Stimulated activated naive CD8-positive, alpha-beta T cell treated with anti-CD3 and anti-CD28 coated beads, Interleukin-15, Interleukin-2, amounts not matched to agents 100 U/mL and 50 U/mL, for 24 hours (primary cell): ENCODE measurements around the gene PLCL1.
"Not testable (repeated sequence)": the region's sequence is repeated elsewhere in the genome, so short reads cannot be mapped to it uniquely, and the experiment has no call there.

Experiments used
- ATAC-seq: fragments of 150-1000 bp; cut with Tn5 transposase; one replicate; pipeline ENCODE4 v1.10.0; 2021
- DNase-seq: peaks from one replicate; pipeline ENCODE4 v3.0.0; 2021

The PLCL1 gene

GRCh38 chr2:197810016-197810415, 5.6 kb downstream of the PLCL1 start:
- ATAC-seq: no peak

GRCh38 chr2:197810491-197810890, 6.1 kb downstream of the PLCL1 start:
- ATAC-seq (no peak), DNase-seq (no peak)

More at GRCh38 chr2:197810016-197810415, 5.6 kb downstream of the PLCL1 start:
- DNase-seq: no peak

DNA sequence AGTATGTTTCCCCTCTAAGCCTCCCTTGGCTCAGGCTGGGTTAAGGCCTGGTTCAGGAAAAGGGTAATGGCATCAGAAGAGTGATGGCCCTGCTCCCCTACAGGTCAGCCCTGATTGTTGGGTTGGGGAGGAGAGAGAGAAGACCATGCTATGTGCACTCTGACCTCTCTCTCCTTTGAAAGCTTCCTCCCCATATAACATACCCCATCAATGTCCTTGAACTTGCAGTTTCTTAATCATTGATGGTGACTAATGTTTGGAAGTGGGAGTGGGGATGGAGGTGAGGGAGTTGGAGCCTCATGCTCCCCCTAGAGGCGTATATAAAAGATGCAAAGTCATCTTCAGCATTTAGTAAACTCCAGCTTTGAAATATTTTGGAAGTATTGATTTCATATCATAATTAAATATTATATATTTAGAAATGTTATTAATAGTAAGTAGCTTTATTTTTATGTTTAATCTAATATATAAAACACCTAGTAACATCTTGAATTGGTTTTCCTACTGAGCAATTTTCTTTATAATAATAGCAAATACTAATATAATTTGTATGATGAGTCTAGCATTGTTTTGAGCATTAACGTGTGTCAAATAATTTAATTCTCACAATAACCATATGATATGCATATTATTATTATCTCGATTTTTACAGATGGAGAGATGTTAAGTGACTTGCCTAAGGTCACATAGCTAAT, 8.8 kb downstream of the PLCL1 start:
- DNase-seq (no peak), ATAC-seq (peak; percentile 83)

DNA sequence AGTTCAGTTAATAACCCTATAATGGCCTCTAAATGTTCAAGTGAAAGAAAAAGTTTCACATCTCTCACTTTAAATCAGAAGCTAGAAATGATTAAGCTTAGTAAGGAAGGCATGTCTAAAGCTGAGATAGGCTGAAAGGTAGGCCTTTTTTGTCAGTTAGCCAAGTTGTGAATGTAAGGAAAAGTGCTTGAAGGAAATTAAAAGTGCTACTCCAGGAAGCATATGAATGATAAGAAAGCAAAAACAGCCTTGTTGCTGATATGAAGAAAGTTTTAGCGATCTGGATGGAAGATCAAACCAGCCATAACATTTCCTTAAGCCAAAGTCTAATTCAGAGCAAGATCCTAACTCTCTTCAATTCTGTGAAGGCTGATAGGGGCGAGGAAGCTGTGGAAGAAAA, 10.1 kb downstream of the PLCL1 start:
- ATAC-seq: no peak
- no peak for DNase-seq

DNA sequence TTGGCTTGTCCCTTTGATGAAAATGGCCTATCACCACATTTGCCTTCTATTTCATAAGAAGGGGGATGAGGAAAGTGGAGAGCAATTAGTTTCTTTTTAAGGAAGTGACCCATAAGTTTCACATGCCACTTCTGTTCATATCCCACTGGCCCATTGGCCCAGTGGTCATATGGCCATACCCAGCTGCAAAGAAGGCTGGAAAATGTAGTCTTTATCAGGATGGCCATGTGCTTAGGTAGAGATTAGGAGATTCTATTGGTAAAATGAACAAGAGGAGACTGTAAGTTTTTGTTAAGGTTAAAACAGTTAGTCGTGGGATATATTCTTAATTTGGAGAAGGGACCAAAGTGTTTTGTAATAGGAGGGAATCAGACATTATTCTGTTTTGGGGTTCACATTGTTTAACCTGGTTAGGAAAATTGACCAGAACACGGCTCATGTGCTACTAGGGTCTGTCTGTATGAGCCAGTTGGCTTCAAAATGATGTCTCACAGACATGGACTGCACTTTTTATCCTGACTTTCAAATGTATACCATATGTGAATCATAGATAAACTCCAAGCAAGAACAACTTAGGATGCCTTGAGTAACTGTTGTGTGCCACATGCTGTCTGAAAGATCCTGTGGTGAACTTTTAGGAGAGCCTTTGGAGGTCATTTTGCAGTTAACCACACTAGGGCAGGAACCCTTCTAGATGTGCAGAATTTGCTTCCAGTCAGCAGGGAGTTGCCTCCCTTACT, 17.3 kb downstream of the PLCL1 start:
- no peak for DNase-seq
- ATAC-seq: no peak

- no peak for DNase-seq
- no peak for ATAC-seq
Measured at GRCh38 chr2:197822333-197822732, 17.9 kb downstream of the PLCL1 start.

DNA sequence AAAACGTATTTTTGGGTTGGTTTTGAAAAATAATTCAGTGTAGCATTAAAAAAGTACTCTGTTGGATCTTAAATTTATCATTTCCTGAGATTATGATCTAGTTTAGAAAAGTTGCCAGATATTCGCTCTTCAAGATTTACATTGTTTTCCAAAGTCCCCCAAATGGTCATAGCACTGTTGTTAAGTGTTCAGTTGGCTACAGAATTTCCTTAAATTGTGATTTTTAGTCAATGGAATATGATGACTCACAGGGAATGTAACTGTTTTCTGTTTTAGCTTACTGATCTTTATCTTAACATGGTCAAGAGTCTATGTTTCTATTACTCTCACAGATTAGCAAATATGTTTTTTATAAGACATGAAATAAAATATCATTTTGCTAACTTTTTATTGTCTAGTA, 23.2 kb downstream of the PLCL1 start:
- DNase-seq: no peak

DNA sequence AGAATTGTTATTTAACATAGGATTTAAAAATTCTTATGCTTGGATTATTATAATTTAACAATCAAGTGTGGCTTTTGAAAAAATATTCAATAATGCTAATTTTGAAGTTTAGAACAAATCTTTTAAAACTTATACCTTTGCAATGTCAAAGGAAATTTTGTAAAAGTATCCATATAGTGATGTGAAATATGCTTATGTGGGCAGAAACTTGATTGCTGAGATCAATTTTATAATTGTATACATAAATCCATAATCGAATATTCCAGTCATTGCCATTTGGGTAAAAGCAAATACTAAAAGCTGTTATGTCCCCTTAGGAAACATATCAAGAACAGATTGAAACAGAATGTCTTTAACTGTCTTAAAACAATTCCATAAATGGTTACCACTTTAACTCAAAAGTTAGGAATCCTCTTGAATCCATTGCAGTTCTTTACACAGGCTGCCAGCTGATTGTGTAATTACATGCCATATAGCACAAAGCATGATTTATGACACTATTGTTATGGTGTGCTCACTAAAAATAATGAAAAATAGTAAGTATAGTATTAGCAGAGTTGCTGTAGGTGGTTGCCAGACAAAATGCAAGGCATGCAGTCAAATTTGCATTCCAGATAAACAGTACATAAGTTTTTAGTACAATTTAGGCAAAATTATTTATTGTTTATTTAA, 24.2 kb downstream of the PLCL1 start:
- DNase-seq (no peak), ATAC-seq (no peak)

More for the DNA sequence above, 23.2 kb downstream of the PLCL1 start:
- ATAC-seq: no peak

- ATAC-seq, DNase-seq: not testable (repeated sequence)
Measured at GRCh38 chr2:197834771-197835170, 30.4 kb downstream of the PLCL1 start.

- ATAC-seq (no peak), DNase-seq (no peak)
Measured at GRCh38 chr2:197835293-197835692, 30.9 kb downstream of the PLCL1 start.

DNA sequence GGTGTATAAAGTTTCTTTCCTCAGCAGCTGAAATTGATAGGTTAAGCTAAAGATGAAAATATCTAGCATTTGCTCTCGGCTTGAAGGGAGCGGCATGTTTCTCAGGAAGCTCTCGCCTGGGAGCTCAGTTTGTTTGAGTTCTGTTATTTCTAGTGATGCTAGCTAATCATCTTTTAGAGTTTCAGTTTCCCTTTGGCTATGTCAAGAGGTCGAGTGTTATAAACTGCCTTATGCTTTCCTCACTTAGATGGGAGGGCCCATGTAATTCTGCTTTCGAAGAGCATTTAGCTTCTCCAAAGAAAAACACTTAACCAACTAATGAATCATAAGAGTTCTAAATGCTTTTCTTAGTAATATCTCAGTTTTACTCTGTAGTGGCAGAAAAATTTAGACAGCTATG, 33.6 kb downstream of the PLCL1 start:
- ATAC-seq: peak; percentile 94
- DNase-seq: no peak

DNA sequence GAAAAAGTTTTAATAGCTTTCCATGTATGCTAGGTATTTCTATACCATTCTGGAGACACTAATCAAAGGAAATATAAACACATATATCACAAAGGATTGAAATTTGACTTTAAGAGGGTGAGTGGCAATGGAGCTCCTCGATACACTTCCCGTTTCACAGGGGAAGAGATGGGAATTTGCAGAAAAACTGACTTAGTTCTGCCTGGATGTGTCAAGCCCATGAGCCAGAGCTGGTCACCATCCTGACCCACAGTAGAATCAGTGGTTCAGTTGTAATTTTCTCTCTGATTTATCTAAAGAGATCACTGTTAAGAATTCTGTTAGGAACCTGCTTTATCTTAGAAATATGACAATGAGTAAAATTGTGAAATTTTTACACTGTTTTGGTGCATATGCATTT, 34.2 kb downstream of the PLCL1 start:
- DNase-seq (no peak), ATAC-seq (no peak)

- no peak for ATAC-seq
Measured at GRCh38 chr2:197839327-197839726, 34.9 kb downstream of the PLCL1 start.

DNA sequence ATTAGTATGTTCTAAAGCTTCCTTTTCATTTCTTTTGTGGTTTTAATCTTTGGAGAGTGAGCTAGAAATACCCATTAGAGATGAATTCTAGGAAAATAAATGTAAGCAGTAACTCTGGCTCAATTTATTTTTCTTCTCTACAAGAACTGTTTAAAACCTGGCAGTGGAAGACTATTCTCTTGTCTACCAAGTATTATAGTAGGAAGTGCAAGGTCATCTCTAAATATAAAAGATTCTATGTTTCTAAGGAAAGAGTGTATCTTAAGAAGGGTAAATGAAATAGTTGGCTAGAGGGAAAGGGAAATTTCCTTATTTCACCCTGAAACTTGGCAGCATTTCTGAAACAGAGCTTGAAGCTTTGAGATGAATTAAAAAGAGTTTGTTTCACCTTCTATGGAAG, 35.5 kb downstream of the PLCL1 start:
- ATAC-seq (no peak), DNase-seq (no peak)

More at GRCh38 chr2:197839327-197839726, 34.9 kb downstream of the PLCL1 start:
- no peak for DNase-seq

DNA sequence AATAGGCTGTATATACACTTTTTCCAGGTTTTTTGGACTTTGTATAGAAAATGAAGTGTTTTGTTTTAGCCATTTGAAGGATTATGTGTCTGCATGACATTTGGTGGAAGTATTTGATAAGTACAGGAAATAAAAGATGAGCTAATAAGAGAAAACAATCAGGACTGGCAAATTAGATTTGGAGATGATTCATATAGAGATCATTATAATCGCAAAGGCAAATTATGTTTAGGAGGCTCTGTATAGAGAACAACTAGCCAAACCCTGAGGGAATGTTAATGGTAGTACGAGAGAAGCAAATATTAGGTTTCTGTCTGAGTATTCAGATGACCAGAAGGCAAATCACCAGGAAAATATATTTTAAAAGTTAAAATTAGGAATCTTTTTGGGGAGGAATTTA, 41.7 kb downstream of the PLCL1 start:
- no peak for ATAC-seq
- DNase-seq: no peak

DNA sequence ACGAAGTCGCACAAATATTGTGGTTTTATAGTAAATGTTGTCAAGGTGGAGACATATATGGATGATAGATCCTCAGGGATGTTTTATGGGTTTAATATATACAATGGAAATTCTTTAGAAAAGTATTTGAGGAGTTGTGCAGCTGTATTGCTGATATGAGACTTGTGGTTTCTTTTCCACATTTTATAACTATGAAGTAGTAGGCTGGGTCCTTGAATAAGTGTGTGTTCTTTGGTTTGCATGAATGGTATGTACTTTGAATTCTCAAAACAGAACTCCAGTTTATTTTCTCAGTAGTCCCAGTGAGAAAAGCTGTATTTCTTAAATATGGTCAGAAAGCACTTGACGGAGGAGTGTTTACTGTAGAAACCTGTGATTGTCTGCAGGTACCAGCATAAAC, 42.4 kb downstream of the PLCL1 start:
- no peak for DNase-seq
- no peak for ATAC-seq

- DNase-seq: no peak
- peak; percentile 82 for ATAC-seq
Measured at GRCh38 chr2:197847651-197848401, 43.4 kb downstream of the PLCL1 start.

- DNase-seq (no peak), ATAC-seq (no peak)
Measured at GRCh38 chr2:197848602-197849001, 44.2 kb downstream of the PLCL1 start.

- DNase-seq (no peak), ATAC-seq (no peak)
Measured at GRCh38 chr2:197850882-197851450, 46.6 kb downstream of the PLCL1 start.

- no peak for ATAC-seq
- no peak for DNase-seq
Measured at GRCh38 chr2:197851451-197851850, 47.1 kb downstream of the PLCL1 start.

DNA sequence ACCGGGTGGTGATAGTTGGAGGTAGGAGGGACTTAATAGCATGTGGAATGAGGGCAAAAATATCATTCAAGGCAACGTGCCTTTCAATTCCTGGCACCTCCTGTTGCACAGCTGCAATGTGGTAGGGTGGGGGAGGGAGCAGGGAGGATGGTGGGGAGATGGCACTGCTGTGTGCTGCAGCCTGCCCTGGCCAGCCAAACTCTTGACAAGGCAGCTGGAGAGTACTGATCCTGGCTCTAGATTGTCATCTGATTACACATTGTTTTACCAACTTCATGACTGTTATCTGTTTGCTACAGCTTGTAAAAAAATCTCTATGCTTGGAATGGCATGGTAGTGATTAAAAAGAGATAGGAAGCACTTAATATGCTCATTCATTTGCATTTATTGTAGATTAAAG, 47.7 kb downstream of the PLCL1 start:
- no peak for ATAC-seq
- DNase-seq: no peak

DNA sequence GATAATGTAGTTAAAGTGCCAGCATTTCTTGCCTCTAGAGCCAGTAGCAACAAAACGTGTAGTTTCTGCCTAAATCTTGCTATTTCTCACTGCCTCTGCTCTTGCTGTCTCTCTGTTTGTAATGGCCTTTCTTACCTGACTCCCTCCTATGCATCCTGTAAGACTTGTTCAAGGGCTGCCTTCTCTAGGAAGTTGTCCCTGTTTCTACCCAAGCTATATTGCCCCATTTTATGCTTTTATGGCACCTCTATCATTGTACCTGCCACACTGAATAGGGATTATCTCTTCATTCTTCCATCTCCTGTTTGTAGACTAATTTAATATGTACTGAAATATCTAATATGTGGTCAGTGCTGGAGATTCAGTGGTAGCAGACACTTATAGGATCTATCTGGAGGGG, 49.2 kb downstream of the PLCL1 start:
- ATAC-seq (no peak), DNase-seq (no peak)
